Smooth muscle cell of the brain vasculature (primary cell): ENCODE measurements around the gene SHROOM3.
"Not testable (repeated sequence)": the region's sequence is repeated elsewhere in the genome, so short reads cannot be mapped to it uniquely, and the experiment has no call there.

Experiments
- DNase-seq: peaks from one replicate; pipeline ENCODE4 v3.0.0-alpha.2; 2012; ENCODE audit warnings: low read depth, low spot score

The SHROOM3 gene

DNA sequence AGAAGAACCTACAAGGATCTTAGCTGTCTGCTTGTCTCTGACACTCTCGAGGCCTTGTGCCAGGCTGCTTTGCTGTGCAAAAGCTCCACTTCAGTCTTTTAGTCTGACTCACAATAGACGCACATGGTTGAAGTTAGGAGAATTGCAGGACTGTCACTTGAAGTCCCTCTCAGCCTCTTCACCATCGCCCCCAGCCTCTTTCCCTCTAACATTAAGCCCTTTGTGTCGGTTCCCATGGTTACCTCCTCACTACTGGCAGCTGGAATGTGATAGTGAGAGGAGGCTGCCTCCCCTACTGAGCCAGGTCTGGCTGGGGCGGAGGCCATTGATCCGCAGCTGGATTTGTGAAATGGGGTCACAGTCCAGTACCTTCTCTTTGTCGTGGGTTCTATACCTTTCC lies 261.1 kb downstream of the SHROOM3 start:
- no peak for DNase-seq

DNA sequence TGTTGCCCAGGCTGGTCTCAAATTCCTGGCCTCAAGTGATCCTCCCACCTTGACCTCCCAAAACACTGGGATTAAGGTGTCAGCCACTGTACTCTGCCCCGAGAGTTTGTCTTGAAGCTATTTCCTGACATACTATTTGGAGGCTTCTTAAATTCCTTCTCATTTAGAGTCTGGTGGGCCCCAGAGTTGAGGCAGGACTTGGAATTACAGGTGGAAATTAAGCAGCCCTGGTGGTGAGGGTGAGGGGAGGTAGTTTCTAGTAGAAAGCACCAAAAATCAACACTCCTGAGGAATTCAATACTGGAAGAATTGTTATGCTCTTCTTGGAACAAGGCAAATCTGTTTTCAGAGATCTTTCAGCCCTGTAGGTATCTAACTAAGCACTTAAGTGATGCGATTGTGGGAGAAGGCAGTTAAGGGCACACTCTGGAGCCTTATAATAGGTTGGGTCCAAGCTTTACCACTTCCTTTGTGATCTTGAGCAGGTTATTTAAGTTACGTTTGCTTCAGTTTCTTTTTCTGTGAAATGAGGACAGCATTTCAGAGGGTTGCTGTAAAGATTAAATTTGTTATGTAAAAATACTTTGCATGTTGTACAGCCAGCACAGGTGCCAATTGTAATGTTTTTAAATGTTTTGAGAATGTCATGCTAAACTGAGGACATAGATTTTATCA lies 262.2 kb downstream of the SHROOM3 start:
- DNase-seq, result no peak

DNA sequence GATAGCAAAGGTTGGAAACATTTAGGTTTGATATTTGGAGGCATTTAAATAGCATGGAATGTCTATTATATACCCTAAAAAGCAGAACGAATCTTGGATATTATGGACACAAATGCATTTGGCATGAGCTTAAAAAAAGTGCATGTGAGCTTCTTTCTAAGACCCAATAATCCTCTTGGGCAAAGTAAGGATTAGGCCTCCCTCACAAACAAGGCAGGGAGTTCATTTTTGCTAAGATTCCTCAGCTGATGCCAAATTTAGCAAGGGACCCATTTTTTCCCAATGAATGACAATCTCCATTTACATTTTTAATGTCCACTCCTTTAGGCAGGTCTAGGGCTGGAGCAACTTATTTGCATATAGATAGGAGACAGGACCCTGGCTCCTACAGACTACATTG lies 263.1 kb downstream of the SHROOM3 start:
- no peak for DNase-seq

DNA sequence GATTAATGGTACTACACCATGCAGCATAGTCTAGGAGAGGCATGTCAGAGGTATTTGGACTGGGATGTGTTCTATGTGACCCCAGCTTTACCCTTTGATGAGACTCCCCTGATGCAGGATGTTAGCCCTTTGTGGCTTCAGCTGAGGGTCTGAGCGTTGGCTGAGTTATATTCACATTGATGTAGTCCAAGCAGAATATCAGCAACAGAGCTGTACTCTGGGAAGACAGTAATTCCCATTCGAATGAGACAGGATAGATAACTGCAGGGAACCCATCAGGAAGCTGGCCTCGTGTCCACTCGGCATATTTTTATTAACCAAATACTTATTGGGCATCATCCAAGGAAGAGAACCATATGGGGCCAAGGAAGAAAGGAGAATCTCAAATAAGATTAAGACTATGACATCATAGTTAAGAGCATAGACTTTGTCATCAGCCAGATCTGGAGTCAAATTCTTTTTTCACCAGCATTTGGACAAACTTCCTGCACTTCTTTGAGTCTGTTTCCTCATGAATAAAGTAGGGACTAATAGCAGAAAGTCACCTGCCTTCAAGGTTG lies 264.8 kb downstream of the SHROOM3 start:
- DNase-seq, result no peak

DNA sequence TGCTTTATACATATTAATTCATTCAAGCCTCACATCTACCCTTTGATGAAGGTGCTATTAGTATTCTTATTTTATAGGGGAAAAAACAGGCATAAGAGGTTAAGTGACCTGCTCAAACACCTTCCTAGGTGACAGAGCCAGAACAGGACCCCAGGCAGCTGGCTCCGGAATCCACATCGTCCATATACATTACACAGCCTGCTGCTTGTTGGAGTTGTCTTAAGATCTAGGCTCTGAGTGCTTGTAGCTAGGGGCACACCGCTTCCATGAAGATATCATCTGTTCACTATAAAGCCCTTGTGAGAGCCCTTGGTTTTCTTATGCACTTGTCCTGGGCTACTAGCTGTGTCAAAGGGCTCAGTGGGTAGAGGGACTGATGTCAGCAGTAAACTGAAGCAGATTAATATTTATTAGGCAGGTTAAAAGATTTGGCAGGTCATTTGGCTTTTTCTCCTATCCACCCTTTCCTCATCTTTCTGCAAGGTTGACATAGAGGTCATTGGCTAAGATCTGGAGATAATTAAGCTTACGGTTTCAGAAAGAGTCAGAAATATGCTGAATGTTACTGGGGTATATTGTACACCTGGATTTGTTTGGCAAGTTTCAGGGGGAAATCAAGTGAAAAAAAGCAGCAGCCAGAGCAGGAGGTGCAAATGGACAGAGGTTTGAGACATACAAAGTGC lies 267.6 kb downstream of the SHROOM3 start:
- DNase-seq, result no peak

DNA sequence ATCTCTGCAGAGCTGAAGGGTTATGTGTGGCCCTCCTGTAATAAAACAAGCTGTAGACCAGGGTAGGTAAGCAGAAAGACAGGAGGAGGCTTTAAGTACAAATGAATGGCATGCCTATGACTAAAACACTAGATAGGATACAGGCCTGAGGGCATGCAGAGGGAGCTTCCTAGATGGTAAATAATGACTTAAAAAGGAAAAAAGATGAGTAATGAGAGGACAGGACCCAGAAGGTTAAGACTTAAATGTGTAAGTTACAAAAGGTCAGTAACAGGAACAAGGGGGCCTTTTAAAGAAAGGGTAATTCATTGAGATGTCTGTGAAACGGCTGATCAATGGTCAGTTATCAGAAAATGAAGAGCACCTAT lies 268.1 kb downstream of the SHROOM3 start:
- DNase-seq, result no peak

DNA sequence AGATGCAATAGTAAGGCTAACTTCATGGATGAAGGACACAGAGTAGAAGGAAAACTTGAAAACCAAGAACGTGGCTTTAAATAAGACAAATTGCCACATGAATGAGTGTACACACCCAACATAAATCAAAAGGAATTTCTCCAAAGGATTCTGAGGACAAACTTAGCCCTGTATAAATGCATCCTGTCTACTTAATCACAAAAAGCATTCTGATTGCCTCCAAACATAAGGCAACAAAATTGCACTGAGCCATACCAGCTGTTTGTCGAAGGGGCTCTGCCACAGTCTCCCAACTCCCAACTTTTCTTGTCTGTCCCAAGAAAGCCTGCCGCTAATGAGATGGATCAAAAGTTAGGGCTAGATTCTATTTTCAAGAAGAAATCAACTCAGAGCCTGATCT lies 268.6 kb downstream of the SHROOM3 start:
- no peak for DNase-seq

DNA sequence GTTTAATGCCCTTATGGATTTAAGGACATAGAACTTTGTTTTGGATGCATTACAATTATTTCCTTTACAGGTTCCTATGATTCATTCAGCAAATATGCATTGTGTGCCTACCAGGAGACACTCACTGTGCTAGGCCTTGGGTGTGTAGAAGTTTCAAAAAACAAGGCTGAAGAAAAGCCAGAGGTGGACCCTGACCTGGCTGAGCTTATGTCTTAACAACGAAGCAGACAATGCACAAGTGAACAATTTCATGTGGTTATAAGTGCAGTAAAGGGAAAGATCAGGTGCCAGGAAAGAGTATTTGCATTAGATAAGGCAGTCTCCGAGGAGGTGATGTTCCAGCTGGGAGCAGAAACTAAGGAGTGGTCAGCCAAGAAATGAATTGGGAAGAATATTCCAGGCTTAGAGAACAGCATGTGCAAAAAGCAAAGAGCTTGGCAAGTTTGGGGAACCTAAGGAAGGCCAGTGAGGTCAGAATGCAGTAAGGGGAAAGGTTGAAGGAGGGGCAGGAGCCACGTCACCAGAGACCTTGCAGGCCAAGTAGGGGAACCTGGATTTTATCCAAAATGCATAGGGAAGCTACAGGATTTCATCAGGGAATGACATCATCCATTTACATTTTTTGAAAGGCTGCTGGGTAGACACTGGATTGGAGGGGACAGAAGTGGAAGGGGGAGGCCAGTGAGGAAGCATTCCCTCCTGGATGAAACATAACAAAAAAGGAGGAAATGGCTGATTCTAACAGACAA lies 269.3 kb downstream of the SHROOM3 start:
- DNase-seq, result no peak

DNA sequence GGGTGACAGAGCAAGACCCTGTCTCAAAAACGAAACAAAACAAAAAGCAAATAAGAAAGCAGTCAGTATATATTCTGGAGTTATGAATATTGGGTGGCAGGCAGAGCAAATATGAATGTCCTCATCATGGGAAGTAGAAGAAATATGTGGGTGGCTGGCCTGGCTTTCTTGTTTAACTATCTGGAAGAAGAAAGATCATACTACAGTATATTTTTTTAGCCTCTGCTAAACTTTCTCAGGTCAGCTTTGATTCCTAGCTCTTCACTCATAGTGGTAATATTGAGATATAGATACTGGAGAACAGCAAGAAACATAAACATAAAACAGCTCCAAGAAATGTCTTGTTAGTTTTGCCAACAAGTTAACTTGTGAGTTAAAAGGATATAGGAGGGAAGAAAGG lies 270.4 kb downstream of the SHROOM3 start:
- no peak for DNase-seq

DNA sequence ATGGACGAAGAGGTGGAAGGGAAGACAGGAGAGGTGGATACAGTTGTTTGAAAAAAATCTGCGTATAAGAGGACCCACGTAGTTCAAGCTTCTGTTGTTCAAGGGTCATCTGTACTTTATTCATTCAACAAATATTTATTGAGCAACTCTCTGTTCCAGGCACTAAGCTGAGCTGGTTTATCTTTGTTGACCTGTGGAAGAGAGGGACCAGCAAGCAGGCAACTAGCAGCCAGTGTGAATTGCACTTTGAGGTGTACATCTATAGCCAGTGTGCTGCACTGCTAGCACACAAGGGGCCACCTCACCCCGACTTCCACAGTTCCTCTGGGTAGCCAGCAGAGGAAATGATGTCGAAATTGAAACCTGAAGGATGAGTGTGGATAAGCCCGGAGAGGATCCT lies 271.6 kb downstream of the SHROOM3 start:
- no peak for DNase-seq

DNA sequence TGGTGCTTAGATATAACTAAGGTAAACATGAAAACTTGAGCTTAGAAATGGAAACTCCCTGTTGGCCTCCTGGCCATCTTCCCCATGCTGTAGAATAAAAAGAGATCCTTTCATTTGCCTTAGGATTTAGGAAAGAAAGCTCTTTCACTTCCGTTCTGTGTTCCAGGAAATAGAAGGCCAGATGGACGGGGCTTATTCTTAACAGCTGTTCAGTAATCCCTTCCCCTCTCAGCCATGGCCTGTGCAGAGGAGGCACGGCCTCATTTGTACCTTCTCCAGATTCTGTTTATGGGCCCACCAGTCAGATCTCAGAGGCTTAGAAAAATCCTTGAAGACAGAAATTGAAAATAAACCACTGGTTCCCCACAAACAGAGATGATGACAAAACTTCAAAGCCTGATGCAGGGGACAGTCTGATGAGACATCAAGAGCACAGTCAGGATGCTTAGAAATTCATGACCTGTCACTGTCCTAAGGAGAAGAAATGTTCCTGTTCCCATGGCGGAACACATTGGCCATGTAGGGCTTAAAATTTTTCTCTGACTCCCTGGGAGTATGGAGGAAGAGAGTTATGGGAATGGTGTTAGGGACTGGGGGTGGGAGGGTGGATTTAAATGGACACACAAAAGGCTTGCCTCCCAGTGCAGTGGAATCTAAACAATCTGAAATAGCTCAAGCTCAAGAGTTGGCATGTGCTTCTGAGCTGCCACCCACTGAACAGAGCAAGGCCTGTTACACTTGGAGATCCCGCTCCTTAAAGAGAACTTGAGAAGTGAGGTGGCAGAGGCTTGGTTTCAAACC lies 274.1 kb downstream of the SHROOM3 start:
- no peak for DNase-seq

GRCh38 chr4:76709772-76710090 lies 274.7 kb downstream of the SHROOM3 start:
- DNase-seq, result no peak

- no peak for DNase-seq
These were observed 277.5 kb downstream of the SHROOM3 start for GRCh38 chr4:76712564-76712963.

GRCh38 chr4:76714226-76714625 lies 279.2 kb downstream of the SHROOM3 start:
- DNase-seq, result no peak

DNA sequence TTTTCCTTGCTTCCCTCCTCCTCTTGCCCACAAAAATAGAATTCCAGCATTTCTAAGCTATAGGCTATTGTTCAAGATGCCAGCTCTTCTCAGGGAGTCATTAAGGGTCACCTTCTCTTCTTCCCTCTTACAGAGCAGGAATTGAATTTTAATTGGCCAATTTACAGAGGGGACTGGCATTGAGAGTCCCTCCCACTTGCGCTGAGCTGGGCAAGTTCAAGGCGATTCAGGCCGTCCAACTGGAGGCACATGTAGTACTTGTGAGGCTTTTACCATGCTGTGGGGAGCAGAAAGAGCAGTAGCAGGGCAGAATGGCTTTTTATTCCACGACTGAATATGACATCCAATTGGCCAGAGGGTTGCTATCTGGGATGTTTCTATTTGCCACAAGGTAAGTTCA lies 281.0 kb downstream of the SHROOM3 start:
- DNase-seq, result no peak

DNA sequence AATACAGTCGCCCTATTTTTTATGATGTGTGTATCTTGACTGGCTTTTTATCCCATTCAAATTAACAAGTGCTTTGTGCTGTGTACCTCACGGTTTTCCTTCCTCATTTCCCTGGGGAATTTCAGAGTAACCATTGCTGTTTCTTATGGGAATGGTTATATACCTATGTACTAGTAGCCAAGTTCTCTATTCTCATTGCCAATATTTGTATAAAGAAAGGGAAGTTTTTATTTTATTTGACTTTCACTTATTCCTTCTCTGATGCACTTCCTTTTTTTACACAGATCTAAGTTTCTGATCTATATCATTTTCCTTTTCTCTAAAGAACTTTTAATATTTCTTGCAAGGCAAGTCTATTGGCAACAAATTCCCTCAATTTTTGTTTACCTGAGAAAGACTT lies 281.6 kb downstream of the SHROOM3 start:
- DNase-seq, result no peak

DNA sequence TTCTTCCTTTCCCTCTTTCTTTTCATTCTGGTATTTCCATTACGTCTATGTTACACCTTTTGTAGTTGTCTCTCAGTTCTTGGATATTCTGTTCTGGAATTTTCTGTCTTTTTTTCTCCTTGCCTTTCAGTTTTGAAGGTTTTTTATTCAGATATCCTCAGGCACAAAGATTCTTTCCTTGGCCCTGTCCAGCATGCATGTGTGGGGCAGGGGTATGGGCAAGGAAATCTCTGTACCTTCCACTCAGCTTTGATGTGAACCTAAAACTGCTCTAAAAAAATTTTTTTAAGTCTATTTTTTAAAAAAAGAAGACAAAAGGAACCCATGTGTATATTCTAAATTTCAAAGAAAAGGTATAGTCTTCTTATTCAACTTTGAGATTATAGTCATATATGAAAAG lies 282.4 kb downstream of the SHROOM3 start:
- DNase-seq, result no peak

GRCh38 chr4:76718021-76718420 lies 283.0 kb downstream of the SHROOM3 start:
- DNase-seq, result no peak

GRCh38 chr4:76718831-76719230 lies 283.8 kb downstream of the SHROOM3 start:
- no peak for DNase-seq

- no peak for DNase-seq
These were observed 285.1 kb downstream of the SHROOM3 start for GRCh38 chr4:76720121-76720520.

- not testable (repeated sequence) for DNase-seq
These were observed 287.1 kb downstream of the SHROOM3 start for GRCh38 chr4:76722146-76722545.

GRCh38 chr4:76722838-76723237 lies 287.8 kb downstream of the SHROOM3 start:
- DNase-seq, result no peak
